Neuronal stem cell (in vitro differentiated cells): ENCODE data around the gene TRANK1.

ENCODE experiments used
- DNase-seq: peaks from one replicate; pipeline ENCODE4 v3.0.0-alpha.2; 2013; ENCODE audit warnings: low spot score
- H2AFZ ChIP-seq: one replicate; pipeline ENCODE4 v1.6.1; 2013; ENCODE audit warnings: mild to moderate bottlenecking, low read length, inconsistent platforms
- H2AK5ac ChIP-seq: 2 replicates; pipeline ENCODE4 v1.6.1; 2013; ENCODE audit warnings: low read depth, mild to moderate bottlenecking, inconsistent platforms, low read length, moderate library complexity, mixed read lengths
- H2BK120ac ChIP-seq: 2 replicates; pipeline ENCODE4 v1.6.1; 2013; ENCODE audit warnings: low read depth, mild to moderate bottlenecking, inconsistent platforms, low read length, moderate library complexity, mixed read lengths
- H2BK12ac ChIP-seq: one replicate; pipeline ENCODE4 v1.6.1; 2013; ENCODE audit warnings: low read length, inconsistent platforms
- H2BK15ac ChIP-seq: 2 replicates; pipeline ENCODE4 v1.6.1; 2013; ENCODE audit warnings: mild to moderate bottlenecking, low read length, inconsistent platforms, mixed read lengths
- H2BK5ac ChIP-seq: one replicate; pipeline ENCODE4 v1.6.1; 2013; ENCODE audit warnings: inconsistent platforms, mild to moderate bottlenecking, low read length, moderate library complexity
- H3K14ac ChIP-seq: one replicate; pipeline ENCODE4 v1.6.1; 2013; ENCODE audit warnings: low read length, inconsistent platforms
- H3K18ac ChIP-seq: 2 replicates; pipeline ENCODE4 v1.6.1; 2013; ENCODE audit warnings: low read length, inconsistent platforms
- H3K23ac ChIP-seq: 2 replicates; pipeline ENCODE4 v1.6.1; 2013; ENCODE audit warnings: low read depth, mild to moderate bottlenecking, mixed read lengths, low read length, inconsistent platforms; ENCODE audit not compliant: poor library complexity
- H3K27ac ChIP-seq: replicated peaks from 3 replicates; pipeline ENCODE4 v1.5.1; 2013; ENCODE audit warnings: low read length, inconsistent platforms
- H3K27me3 ChIP-seq, 3 experiments: 2 replicates each; pipeline ENCODE4 v1.6.1; 2013; ENCODE audit warnings: low read length in 3 of 3, mild to moderate bottlenecking in 2 of 3, inconsistent platforms in 1 of 3, low read depth in 1 of 3, mixed read lengths in 1 of 3, moderate library complexity in 1 of 3; ENCODE audit not compliant: control insufficient read depth in 3 of 3, insufficient read depth in 3 of 3
- H3K36me3 ChIP-seq, 2 donors: replicated peaks in 1 of 2; 2 replicates each; pipeline ENCODE4 v1.6.1; 2013; ENCODE audit warnings: low read length in 2 of 2; ENCODE audit not compliant: control insufficient read depth in 2 of 2, insufficient read depth in 2 of 2
- H3K4ac ChIP-seq: 2 replicates; pipeline ENCODE4 v1.6.1; 2013; ENCODE audit warnings: inconsistent platforms, mild to moderate bottlenecking, low read length, moderate library complexity
- H3K4me1 ChIP-seq, 2 donors: 1 replicate in 1 of 2; 2 replicates in 1 of 2; pipeline ENCODE4 v1.6.1; 2013; ENCODE audit warnings: low read length in 2 of 2, low read depth in 1 of 2; ENCODE audit not compliant: control insufficient read depth in 2 of 2, insufficient read depth in 1 of 2
- H3K4me2 ChIP-seq: one replicate; pipeline ENCODE4 v1.6.1; 2013; ENCODE audit warnings: mild to moderate bottlenecking, low read length, inconsistent platforms; ENCODE audit not compliant: insufficient read depth, poor library complexity, severe bottlenecking
- H3K4me3 ChIP-seq, 2 donors: 2 replicates each; pipeline ENCODE4 v1.5.1; 2013; ENCODE audit warnings: low read length in 2 of 2, mild to moderate bottlenecking in 2 of 2, inconsistent platforms in 1 of 2, moderate library complexity in 1 of 2
- H3K79me1 ChIP-seq: one replicate; pipeline ENCODE4 v1.6.1; 2013; ENCODE audit warnings: low read depth, mild to moderate bottlenecking, inconsistent platforms, low read length, moderate library complexity
- H3K9ac ChIP-seq: one replicate; pipeline ENCODE4 v1.6.1; 2013; ENCODE audit warnings: mild to moderate bottlenecking, low read depth, low read length, inconsistent platforms; ENCODE audit not compliant: poor library complexity
- H3K9me3 ChIP-seq, 2 donors: replicated peaks in 1 of 2; 2 replicates each; pipeline versions ENCODE3 to v1.6.1; 2013; ENCODE audit warnings: low read length in 2 of 2, mild to moderate bottlenecking in 2 of 2, inconsistent platforms in 1 of 2, low read depth in 1 of 2, mixed read lengths in 1 of 2, moderate library complexity in 1 of 2; ENCODE audit not compliant: control insufficient read depth in 2 of 2, insufficient read depth in 1 of 2
- H4K8ac ChIP-seq: one replicate; pipeline ENCODE4 v1.6.1; 2013; ENCODE audit warnings: low read depth, mild to moderate bottlenecking, inconsistent platforms, low read length, moderate library complexity
- H4K91ac ChIP-seq: one replicate; pipeline ENCODE4 v1.6.1; 2013; ENCODE audit warnings: low read length, low read depth, mild to moderate bottlenecking, inconsistent platforms; ENCODE audit not compliant: poor library complexity
- WGBS, 2 donors: extraction: QIAGEN DNeasy Blood & Tissue Kit; methylation state at CpG; one replicate each; pipeline ENCODE4 v1.1.7; 2013; ENCODE audit warnings: missing lambda C conversion rate in 2 of 2, mixed read lengths in 1 of 2; ENCODE audit not compliant: insufficient read length in 2 of 2, insufficient replicate concordance in 1 of 2; ENCODE audit errors: extremely low coverage in 2 of 2; 5-methylcytosine and 5-hydroxymethylcytosine counted together

Gene TRANK1

GRCh38 chr3:36924744-36925521 is 19.9 kb downstream of the TRANK1 start:
- no peak overlapping the region for H4K8ac ChIP-seq
- H3K79me1 ChIP-seq, result no peaks in the 10 kb centered on the region
- WGBS, 2 donors, result no CpG with 5 or more reads among the region's 2 CpGs
- H3K27me3 ChIP-seq, result no peaks in the 10 kb centered on the region
- H3K36me3 ChIP-seq, result no peaks in the 10 kb centered on the region
- no peak overlapping the region for H3K4me3 ChIP-seq
- H2BK15ac ChIP-seq, result no peak overlapping the region
- H3K4me1 ChIP-seq, result peaks cover 0 to 6% of the 10 kb centered on the region in 2 donors
- H3K4me2 ChIP-seq, result no peak overlapping the region
- no peak overlapping the region for H3K23ac ChIP-seq
- peak overlapping the region; percentile 15 for H3K18ac ChIP-seq
- peaks cover 0 to 6% of the 10 kb centered on the region in 2 donors for H3K9me3 ChIP-seq
- no peak overlapping the region for H2AK5ac ChIP-seq
- DNase-seq, result no peak
- no peak overlapping the region for H3K27ac ChIP-seq
- no peak overlapping the region for H2BK12ac ChIP-seq
- no peak overlapping the region for H3K9ac ChIP-seq
- H3K4ac ChIP-seq, result no peak overlapping the region
- no peak overlapping the region for H2BK120ac ChIP-seq
- no peak overlapping the region for H3K14ac ChIP-seq
- peak overlapping the region; percentile 45 for H2AFZ ChIP-seq
- no peak overlapping the region for H4K91ac ChIP-seq
- no peak overlapping the region for H2BK5ac ChIP-seq

- Histone ChIP-seq H3K4ac (no peak overlapping the region), H2BK120ac (no peak overlapping the region), H3K4me1 (peaks cover 0 to 6% of the 10 kb centered on the region in 2 donors), H2BK15ac (peak overlapping the region; percentile 2), H4K91ac (peak overlapping the region; percentile 47), H3K27ac (no peak overlapping the region), H3K4me3 (no peak overlapping the region), H3K9ac (no peak overlapping the region), H2AFZ (peak overlapping the region; percentile 76), H3K4me2 (no peak overlapping the region), H3K36me3 (no peaks in the 10 kb centered on the region), H4K8ac (no peak overlapping the region), H3K27me3 (no peaks in the 10 kb centered on the region), H3K9me3 (peaks cover 0 to 6% of the 10 kb centered on the region in 2 donors), H3K23ac (peak overlapping the region; percentile 8), H2BK5ac (no peak overlapping the region), H3K14ac (peak overlapping the region; percentile 11), H3K79me1 (no peaks in the 10 kb centered on the region), H2AK5ac (peak overlapping the region; percentile 72), H2BK12ac (no peak overlapping the region), H3K18ac (peak overlapping the region; percentile 30)
- no peak for DNase-seq
- no CpG with 5 or more reads among the region's 11 CpGs for WGBS, 2 donors
These were observed 20.7 kb downstream of the TRANK1 start for GRCh38 chr3:36923981-36924743.

GRCh38 chr3:36923523-36923943 is 21.3 kb downstream of the TRANK1 start:
- Histone ChIP-seq H4K8ac (no peak overlapping the region), H2AK5ac (peak overlapping the region; percentile 72), H3K4me1 (peaks cover 0 to 6% of the 10 kb centered on the region in 2 donors), H3K4me2 (no peak overlapping the region), H2BK12ac (no peak overlapping the region), H3K4ac (no peak overlapping the region), H3K23ac (no peak overlapping the region), H2BK5ac (no peak overlapping the region), H3K27ac (no peak overlapping the region), H4K91ac (peak overlapping the region; percentile 47), H3K79me1 (no peaks in the 10 kb centered on the region), H2BK15ac (no peak overlapping the region), H2AFZ (peak overlapping the region; percentile 76), H2BK120ac (no peak overlapping the region), H3K27me3 (no peaks in the 10 kb centered on the region), H3K9me3 (peaks cover 0 to 6% of the 10 kb centered on the region in 2 donors), H3K4me3 (no peak overlapping the region), H3K9ac (no peak overlapping the region), H3K18ac (peak overlapping the region; percentile 30), H3K14ac (no peak overlapping the region), H3K36me3 (no peaks in the 10 kb centered on the region)
- no peak for DNase-seq
- WGBS, 2 donors, result no CpG with 5 or more reads among the region's 6 CpGs
